Loucy (cell line): Measurements from ENCODE around the gene MATK.

Source experiments
- H2AFZ ChIP-seq: fragments of 200-600 bp; sonication (generic); 2 replicates; pipeline ENCODE4 v1.6.0; 2016; ENCODE audit warnings: antibody characterized with exemption, mild to moderate bottlenecking, low read length, moderate library complexity
- H3F3A ChIP-seq: fragments of 200-600 bp; 2 replicates; pipeline ENCODE4 v1.6.0; 2016; ENCODE audit warnings: antibody characterized with exemption, low read depth, mild to moderate bottlenecking
- H3K27me3 ChIP-seq: fragments of 200-600 bp; sonication (generic); 2 replicates; pipeline ENCODE4 v1.6.1; 2014; ENCODE audit warnings: low read length, mild to moderate bottlenecking; ENCODE audit not compliant: insufficient read depth, poor library complexity, severe bottlenecking
- H3K36me3 ChIP-seq: fragments of 200-600 bp; sonication (generic); 2 replicates; pipeline ENCODE4 v1.6.1; 2016; ENCODE audit warnings: low read length; ENCODE audit not compliant: insufficient read depth
- H3K4me1 ChIP-seq: fragments of 200-600 bp; sonication (generic); 2 replicates; pipeline ENCODE4 v1.5.1; 2014; ENCODE audit warnings: low read length, mild to moderate bottlenecking; ENCODE audit not compliant: insufficient read depth, poor library complexity, severe bottlenecking
- H3K4me2 ChIP-seq: fragments of 200-600 bp; sonication (generic); 2 replicates; pipeline ENCODE4 v1.6.0; 2014; ENCODE audit warnings: antibody characterized with exemption, low read length, low read depth, mild to moderate bottlenecking; ENCODE audit not compliant: poor library complexity, severe bottlenecking
- H3K4me3 ChIP-seq: fragments of 200-600 bp; sonication (generic); 2 replicates; pipeline ENCODE4 v1.5.1; 2014; ENCODE audit warnings: low read length, mild to moderate bottlenecking, mixed read lengths; ENCODE audit not compliant: poor library complexity, severe bottlenecking
- H3K79me2 ChIP-seq: fragments of 200-600 bp; sonication (generic); 2 replicates; pipeline ENCODE4 v1.6.1; 2014; ENCODE audit warnings: low read length; ENCODE audit not compliant: insufficient read depth
- H3K9ac ChIP-seq: fragments of 200-600 bp; sonication (generic); 2 replicates; pipeline ENCODE4 v1.6.0; 2014; ENCODE audit warnings: mild to moderate bottlenecking, low read depth, low read length, moderate library complexity; ENCODE audit not compliant: poor library complexity, severe bottlenecking
- H3K9me2 ChIP-seq: fragments of 200-600 bp; sonication (generic); replicated peaks from 2 replicates; pipeline ENCODE4 v1.6.1; 2016; ENCODE audit warnings: low read depth, low read length, mixed read lengths
- H3K9me3 ChIP-seq: fragments of 200-600 bp; sonication (generic); 2 replicates; pipeline ENCODE4 v1.6.1; 2014; ENCODE audit warnings: mild to moderate bottlenecking, antibody characterized with exemption, low read length, low read depth; ENCODE audit not compliant: insufficient read depth
- H4K20me1 ChIP-seq: fragments of 200-600 bp; sonication (generic); 2 replicates; pipeline ENCODE4 v1.6.0; 2014; ENCODE audit warnings: antibody characterized with exemption, low read length, mild to moderate bottlenecking; ENCODE audit not compliant: insufficient read depth, poor library complexity, severe bottlenecking
- EZH2phosphoT487 ChIP-seq: fragments of 200-600 bp; IDR thresholded peaks from 2 replicates; pipeline ENCODE4 v1.6.1; 2018; ENCODE audit warnings: antibody characterized with exemption, mild to moderate bottlenecking, moderate library complexity, borderline replicate concordance
- TF ChIP-seq, protein P1 (sequence below): fragments of 200-600 bp; sonication (generic); conservative IDR thresholded peaks from 2 replicates; pipeline ENCODE4 v1.5.1; 2014; ENCODE audit warnings: mild to moderate bottlenecking, antibody characterized with exemption, low read length

The MATK gene

GRCh38 chr19:3775374-3775711, 10.8 kb downstream of the MATK start:
- Histone ChIP-seq H3K9me2 (no peaks in the 10 kb centered on the region), H2AFZ (no peak overlapping the region), H3K9me3 (no peaks in the 10 kb centered on the region), H3K27me3 (no peaks in the 10 kb centered on the region), H3K4me1 (no peaks in the 10 kb centered on the region), H3K36me3 (no peaks in the 10 kb centered on the region), H4K20me1 (no peaks in the 10 kb centered on the region), H3F3A (no peaks in the 10 kb centered on the region), H3K79me2 (no peaks in the 10 kb centered on the region), H3K4me2 (no peak overlapping the region), H3K9ac (no peak overlapping the region), H3K4me3 (no peak overlapping the region)
- TF ChIP-seq EZH2phosphoT487 = no peak
- TF ChIP-seq, protein P1, sequence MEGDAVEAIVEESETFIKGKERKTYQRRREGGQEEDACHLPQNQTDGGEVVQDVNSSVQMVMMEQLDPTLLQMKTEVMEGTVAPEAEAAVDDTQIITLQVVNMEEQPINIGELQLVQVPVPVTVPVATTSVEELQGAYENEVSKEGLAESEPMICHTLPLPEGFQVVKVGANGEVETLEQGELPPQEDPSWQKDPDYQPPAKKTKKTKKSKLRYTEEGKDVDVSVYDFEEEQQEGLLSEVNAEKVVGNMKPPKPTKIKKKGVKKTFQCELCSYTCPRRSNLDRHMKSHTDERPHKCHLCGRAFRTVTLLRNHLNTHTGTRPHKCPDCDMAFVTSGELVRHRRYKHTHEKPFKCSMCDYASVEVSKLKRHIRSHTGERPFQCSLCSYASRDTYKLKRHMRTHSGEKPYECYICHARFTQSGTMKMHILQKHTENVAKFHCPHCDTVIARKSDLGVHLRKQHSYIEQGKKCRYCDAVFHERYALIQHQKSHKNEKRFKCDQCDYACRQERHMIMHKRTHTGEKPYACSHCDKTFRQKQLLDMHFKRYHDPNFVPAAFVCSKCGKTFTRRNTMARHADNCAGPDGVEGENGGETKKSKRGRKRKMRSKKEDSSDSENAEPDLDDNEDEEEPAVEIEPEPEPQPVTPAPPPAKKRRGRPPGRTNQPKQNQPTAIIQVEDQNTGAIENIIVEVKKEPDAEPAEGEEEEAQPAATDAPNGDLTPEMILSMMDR = no peak

DNA sequence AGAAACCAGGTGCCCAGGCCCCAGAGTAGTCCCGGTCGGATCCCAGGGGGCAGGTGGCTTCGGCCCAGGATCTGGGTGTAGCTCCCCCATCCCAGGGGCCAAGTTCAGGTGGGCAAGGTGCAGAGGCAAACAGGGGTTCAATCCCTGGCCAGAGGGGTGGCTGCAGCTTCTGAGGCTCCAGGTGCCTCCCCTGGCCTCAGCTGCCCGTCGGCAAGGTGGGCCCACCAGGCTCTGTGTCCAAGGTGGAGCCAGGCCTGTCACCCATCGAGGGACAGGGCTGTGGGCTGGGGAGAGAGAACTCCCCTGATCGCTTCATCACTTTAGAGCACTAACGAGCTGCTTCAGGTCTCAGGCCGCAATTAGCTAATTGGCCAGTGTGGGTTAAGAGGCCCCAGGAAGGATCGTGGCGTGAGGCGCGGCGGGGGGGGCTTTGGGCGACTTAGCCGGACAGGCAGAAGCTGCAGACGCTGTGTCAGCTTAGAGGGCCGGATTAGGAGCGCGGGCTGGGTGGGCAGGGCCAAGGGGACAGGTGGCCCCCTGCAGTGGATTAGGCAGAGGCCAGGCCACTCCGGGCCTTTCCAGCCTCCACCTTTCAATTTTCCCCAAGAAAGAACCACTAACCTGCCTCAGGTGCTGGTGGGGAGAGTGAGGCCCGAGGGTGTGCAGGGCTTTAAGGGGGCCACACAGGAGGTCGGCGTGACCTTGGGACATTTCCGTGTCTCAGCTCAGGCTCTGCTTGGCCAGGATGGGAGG, 11.4 kb downstream of the MATK start:
- Histone ChIP-seq H2AFZ (no peak overlapping the region), H3K4me3 (no peak overlapping the region), H3K9me2 (no peaks in the 10 kb centered on the region), H3K79me2 (no peaks in the 10 kb centered on the region), H3K4me2 (no peak overlapping the region), H3K9ac (no peak overlapping the region), H3K27me3 (no peaks in the 10 kb centered on the region), H3F3A (no peaks in the 10 kb centered on the region), H3K4me1 (no peaks in the 10 kb centered on the region), H3K36me3 (no peaks in the 10 kb centered on the region), H4K20me1 (no peaks in the 10 kb centered on the region), H3K9me3 (no peaks in the 10 kb centered on the region)
- no peak for TF ChIP-seq EZH2phosphoT487
- TF ChIP-seq, protein P1 = no peak

DNA sequence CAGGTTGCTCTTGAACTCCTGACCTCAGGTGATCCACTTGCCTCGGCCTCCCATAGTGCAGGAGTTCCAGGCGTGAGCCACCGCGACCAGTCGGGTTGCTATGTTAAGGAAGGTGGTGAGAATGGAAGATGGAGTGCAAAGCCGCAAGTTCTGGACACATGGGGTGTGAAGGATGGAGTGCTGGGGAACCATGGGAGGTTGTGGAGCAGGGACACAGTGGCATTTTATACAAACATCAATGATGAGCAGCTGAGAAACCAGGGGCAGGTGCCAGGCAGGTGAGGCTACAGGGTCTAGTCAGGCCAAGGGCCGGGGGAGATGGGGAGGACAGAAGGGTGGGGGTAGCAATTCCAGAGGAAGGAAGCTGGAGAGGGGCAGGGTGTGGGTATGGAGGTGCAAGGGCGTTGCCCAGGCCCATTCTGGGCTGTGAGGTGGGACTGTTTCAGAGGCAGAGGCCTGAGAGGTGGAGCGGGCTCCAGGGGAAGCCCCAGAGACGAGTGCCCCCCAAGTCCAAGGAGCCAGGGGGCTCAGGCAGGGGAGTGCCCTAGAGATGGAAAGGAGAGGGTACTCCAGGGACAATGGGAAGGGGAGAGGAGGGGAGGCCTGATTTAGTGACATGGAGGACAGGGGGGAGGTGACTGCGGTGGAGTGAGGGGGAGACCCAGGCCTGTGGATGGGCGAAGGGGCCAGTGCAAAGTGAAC, 12.2 kb downstream of the MATK start:
- TF ChIP-seq EZH2phosphoT487 = no peak
- TF ChIP-seq, protein P1 = no peak
- Histone ChIP-seq H3K4me1 (no peaks in the 10 kb centered on the region), H3K4me3 (no peak overlapping the region), H3K9me2 (no peaks in the 10 kb centered on the region), H3K27me3 (no peaks in the 10 kb centered on the region), H3K79me2 (no peaks in the 10 kb centered on the region), H3K4me2 (no peak overlapping the region), H3K9me3 (no peaks in the 10 kb centered on the region), H2AFZ (no peak overlapping the region), H3K9ac (no peak overlapping the region), H3F3A (no peaks in the 10 kb centered on the region), H4K20me1 (no peaks in the 10 kb centered on the region), H3K36me3 (no peaks in the 10 kb centered on the region)
